Measurements from ENCODE around the gene UBE2Q1.

DNA sequence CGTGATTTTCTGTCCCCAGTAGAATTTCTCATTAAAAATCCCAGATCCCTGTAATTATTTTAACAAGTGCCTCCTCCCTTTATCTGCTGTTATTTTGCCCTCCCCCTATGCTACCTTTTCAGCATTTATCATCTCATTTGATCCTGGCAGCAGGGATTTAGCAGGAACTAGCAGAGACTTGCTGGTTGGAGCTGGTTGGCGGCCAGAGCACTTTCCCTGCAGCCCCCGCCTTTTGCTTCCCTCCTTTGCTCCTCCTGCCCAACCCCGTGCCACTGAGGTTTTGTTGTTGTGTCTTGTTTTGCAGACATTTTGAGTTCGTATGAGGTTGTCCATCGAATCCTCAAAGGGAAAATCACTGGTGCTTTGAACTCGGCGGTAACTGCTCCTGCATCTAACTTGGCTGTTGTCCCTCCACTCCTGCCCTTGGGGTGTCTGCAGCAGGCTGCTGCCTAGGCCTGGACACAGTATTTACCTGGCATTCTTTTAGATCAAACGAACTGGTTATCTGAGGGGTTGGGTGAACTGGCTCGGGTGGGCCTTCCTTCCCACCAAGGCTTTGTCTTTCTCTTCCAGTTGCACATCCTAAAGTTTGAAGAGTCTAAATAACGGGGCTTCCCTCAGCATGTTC, 11.2 kb downstream of the UBE2Q1 start:
- no peak for TF ChIP-seq CTCF (IDR thresholded peaks at IDR 0.05)
- TF ChIP-seq POLR2A (IDR thresholded peaks at IDR 0.05) = no peak
